HCT116 (cell line): ENCODE measurements around the gene SDR42E2. TPM values are rescaled to one million over a fixed set of nuclear protein-coding genes. Genes with fewer than 3 reads are reported as not detected.
"Not testable (repeated sequence)": the region's sequence is repeated elsewhere in the genome, so short reads cannot be mapped to it uniquely, and the experiment has no call there.

Source experiments
- ATAC-seq: fragments of 200-7000 bp; cut with Tn5 transposase; 2 replicates; pipeline ENCODE4 v1.9.1; 2020; ENCODE audit warnings: mild to moderate bottlenecking, moderate library complexity
- BruUV-seq: library from RNA; stranded (reverse); fragments of 400-500 nt; replicated peaks from 2 replicates; lab custom pipeline; 2021; lab: Mats Ljungman, UMichigan
- CTCF ChIA-PET: fragments of 300-600 bp; sonication (Branson Sonifier 250); formaldehyde crosslinking; loops from one replicate; lab custom pipeline; 2021; ENCODE audit warnings: antibody characterized with exemption; lab: Charles Lee
- POLR2A ChIA-PET: fragments of 300-600, 350-600 bp; sonication (Branson Sonifier 250); formaldehyde crosslinking; loops from one replicate; lab custom pipeline; 2021; ENCODE audit warnings: antibody characterized with exemption; lab: Charles Lee
- RAD21 ChIA-PET, 2 experiments: fragments of 300-600 bp; sonication (Branson Sonifier 250); formaldehyde crosslinking; loops; one replicate each; lab custom pipeline; 2023; ENCODE audit warnings: low total read pairs in 2 of 2; ENCODE audit not compliant: uncharacterized antibody in 2 of 2, unreplicated experiment in 2 of 2, low non-redundant PET in 1 of 2; lab: Charles Lee
- DNase-seq: peaks from one replicate; pipeline ENCODE4 v3.0.0-alpha.2; 2010; ENCODE audit warnings: low read depth, low spot score
- H2AFZ ChIP-seq: fragments of 200-600 bp; shearing (Covaris generic), sonication (generic); 2 replicates; pipeline ENCODE4 v1.6.1; 2017; ENCODE audit warnings: low read depth, mixed run types, mixed read lengths, antibody characterized with exemption, low read length; ENCODE audit not compliant: poor library complexity, severe bottlenecking
- H3K27ac ChIP-seq: 2 replicates; pipeline ENCODE4 v1.5.1; 2012; ENCODE audit warnings: low read depth, low read length
- H3K27me3 ChIP-seq: fragments of 200-600 bp; sonication (generic); 2 replicates; pipeline ENCODE4 v1.6.1; 2016; ENCODE audit warnings: mixed run types, low read length, mixed read lengths; ENCODE audit not compliant: insufficient read depth
- H3K36me3 ChIP-seq, 2 experiments: fragments of 200-500 bp in 1 of 2; fragments of 200-600 bp in 1 of 2; sonication (Bioruptor generic) in 1 of 2; sonication (generic) in 1 of 2; 2 replicates each; pipeline versions ENCODE4 v1.5.1 to v1.6.1; 2014 to 2016; ENCODE audit warnings: low read length in 2 of 2, inconsistent platforms in 1 of 2, mixed read lengths in 1 of 2, mixed run types in 1 of 2; ENCODE audit not compliant: insufficient read depth in 2 of 2, control insufficient read depth in 1 of 2
- H3K4me1 ChIP-seq, 2 experiments: fragments of 200-600 bp in 1 of 2; sonication (generic) in 1 of 2; 2 replicates each; pipeline versions ENCODE4 v1.5.1 to v1.6.1; 2012 to 2017; ENCODE audit warnings: low read length in 2 of 2, inconsistent platforms in 1 of 2, mild to moderate bottlenecking in 1 of 2, mixed read lengths in 1 of 2, mixed run types in 1 of 2, moderate library complexity in 1 of 2; ENCODE audit not compliant: insufficient read depth in 2 of 2, control insufficient read depth in 1 of 2
- H3K4me2 ChIP-seq: fragments of 200-600 bp; sonication (generic); 2 replicates; pipeline ENCODE4 v1.6.1; 2017; ENCODE audit warnings: mixed run types, low read length, mixed read lengths
- H3K4me3 ChIP-seq, 2 experiments: fragments of 200-600 bp in 1 of 2; sonication (generic) in 1 of 2; replicated peaks in 1 of 2; 2 replicates each; pipeline ENCODE4 v1.5.1; 2011 to 2016; ENCODE audit warnings: low read length in 2 of 2, control low read depth in 1 of 2, low read depth in 1 of 2, mild to moderate bottlenecking in 1 of 2, mixed read lengths in 1 of 2, mixed run types in 1 of 2
- H3K79me2 ChIP-seq: fragments of 200-600 bp; sonication (generic); 2 replicates; pipeline ENCODE4 v1.6.1; 2017; ENCODE audit warnings: mild to moderate bottlenecking, mixed run types, low read length, moderate library complexity, mixed read lengths; ENCODE audit not compliant: insufficient read depth
- H3K9ac ChIP-seq: fragments of 200-600 bp; sonication (generic); 2 replicates; pipeline ENCODE4 v1.6.1; 2016; ENCODE audit warnings: low read length, mixed read lengths
- H3K9me2 ChIP-seq: fragments of 200-600 bp; sonication (generic), shearing (Covaris generic); 2 replicates; pipeline ENCODE4 v1.6.1; 2017; ENCODE audit warnings: mixed run types, mild to moderate bottlenecking, moderate library complexity; ENCODE audit not compliant: insufficient read depth
- H3K9me3 ChIP-seq, 2 experiments: fragments of 200-500 bp in 1 of 2; fragments of 200-600 bp in 1 of 2; sonication (Bioruptor generic) in 1 of 2; sonication (generic) in 1 of 2; 2 replicates each; pipeline ENCODE4 v1.6.1; 2014 to 2017; ENCODE audit warnings: low read length in 2 of 2, mixed read lengths in 2 of 2, inconsistent platforms in 1 of 2, low read depth in 1 of 2, mild to moderate bottlenecking in 1 of 2, mixed run types in 1 of 2, moderate library complexity in 1 of 2; ENCODE audit not compliant: control insufficient read depth in 1 of 2, insufficient read depth in 1 of 2
- H4K20me1 ChIP-seq: fragments of 200-600 bp; sonication (generic), shearing (Covaris generic); 2 replicates; pipeline ENCODE4 v1.6.1; 2017; ENCODE audit warnings: mixed run types, mild to moderate bottlenecking, moderate library complexity; ENCODE audit not compliant: insufficient read depth
- CBX3 ChIP-seq: IDR thresholded peaks from 2 replicates; pipeline ENCODE4 v1.6.1; 2012; ENCODE audit warnings: low read depth
- EZH2 ChIP-seq: fragments of 200-600 bp; sonication (generic); IDR thresholded peaks from 2 replicates; pipeline ENCODE4 v1.6.1; 2017; ENCODE audit warnings: antibody characterized with exemption, mixed run types
- POLR2AphosphoS5 ChIP-seq: IDR thresholded peaks from 2 replicates; pipeline ENCODE4 v1.6.1; 2011; ENCODE audit warnings: mild to moderate bottlenecking, low read depth, low read length, moderate library complexity
- ZFX ChIP-seq: fragments of 450-650 bp; IDR thresholded peaks from 2 replicates; pipeline ENCODE4 v1.6.1; 2017
- ZNF274 ChIP-seq: fragments of 200-500 bp; sonication (Bioruptor generic); IDR thresholded peaks from 2 replicates; pipeline ENCODE4 v1.6.1; 2014; ENCODE audit warnings: mild to moderate bottlenecking, low read depth, low read length, inconsistent platforms
- intact Hi-C: fragments of 100-400 bp; cut with micrococcal nuclease; formaldehyde crosslinking; loops from 2 replicates; pipeline ENCODE4 v1.10.0; 2022
- total RNA-seq: library from RNA; stranded (reverse); gene quantifications from one replicate; pipeline ENCODE4 v1.2.1, GENCODE V29; 2021; ENCODE audit not compliant: unreplicated experiment

SDR42E2 gene
- total RNA-seq, 1 experiment from 2014 or later: 0.27 TPM

DNA sequence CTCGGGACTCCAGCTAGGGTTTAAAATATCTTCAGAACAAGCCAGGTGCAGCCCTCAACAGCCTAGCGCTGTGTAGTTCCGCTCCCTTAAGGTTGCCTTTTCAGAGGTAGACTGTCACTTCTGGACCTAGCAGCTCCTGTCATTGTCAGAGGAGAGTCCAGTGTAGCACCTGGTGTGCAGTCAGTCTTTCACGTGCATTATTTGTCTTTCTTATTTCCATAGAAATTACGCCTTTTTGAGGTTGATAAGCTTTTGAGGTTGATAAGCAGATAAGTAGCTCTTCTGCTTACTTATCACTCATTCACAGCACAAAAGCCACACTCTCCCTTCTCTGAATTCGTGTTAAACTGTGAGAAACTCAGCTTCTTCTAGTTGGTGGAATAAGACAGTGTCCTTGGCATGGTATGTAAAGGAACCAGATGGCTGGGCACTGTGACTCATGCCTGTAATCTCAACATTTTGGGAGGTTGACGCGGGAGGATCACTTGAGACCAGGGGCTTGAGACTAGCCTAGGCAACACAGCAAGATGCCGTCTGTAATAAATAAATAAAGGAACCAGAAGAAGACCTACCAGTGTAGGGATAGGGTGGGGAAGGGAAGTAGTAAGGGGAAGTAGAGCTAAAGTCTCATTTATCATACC, 54.0 kb downstream of the SDR42E2 start (continued):
- no peak for TF ChIP-seq CBX3

DNA sequence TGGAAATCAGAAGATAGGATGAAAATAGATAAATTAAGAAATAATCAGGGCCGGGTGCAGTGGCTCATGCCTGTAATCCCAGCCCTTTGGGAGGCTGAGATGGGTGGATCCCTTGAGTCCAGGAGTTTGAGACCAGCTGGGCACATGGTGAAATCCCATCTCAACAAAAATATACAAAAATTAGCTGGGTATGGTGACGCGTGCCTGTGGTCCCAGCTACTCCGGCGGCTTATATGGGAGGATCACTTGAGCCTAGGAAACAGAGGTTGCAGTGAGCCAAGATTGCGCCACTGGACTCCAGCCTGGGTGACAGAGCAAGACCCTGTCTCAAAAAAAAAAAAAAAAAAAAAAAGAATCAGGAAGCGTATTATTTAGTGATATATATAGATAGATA, 54.5 kb downstream of the SDR42E2 start:
- H3K27me3 ChIP-seq, H4K20me1 ChIP-seq, ATAC-seq, H2AFZ ChIP-seq, intact Hi-C loops, H3K9me2 ChIP-seq, POLR2A ChIA-PET, H3K36me3 ChIP-seq, H3K27ac ChIP-seq, H3K4me3 ChIP-seq, H3K9ac ChIP-seq, CTCF ChIA-PET, DNase-seq, BruUV-seq, H3K4me1 ChIP-seq, H3K9me3 ChIP-seq, H3K4me2 ChIP-seq, RAD21 ChIA-PET: not testable (repeated sequence)
- peaks cover 41% of the 10 kb centered on the region for H3K79me2 ChIP-seq

DNA sequence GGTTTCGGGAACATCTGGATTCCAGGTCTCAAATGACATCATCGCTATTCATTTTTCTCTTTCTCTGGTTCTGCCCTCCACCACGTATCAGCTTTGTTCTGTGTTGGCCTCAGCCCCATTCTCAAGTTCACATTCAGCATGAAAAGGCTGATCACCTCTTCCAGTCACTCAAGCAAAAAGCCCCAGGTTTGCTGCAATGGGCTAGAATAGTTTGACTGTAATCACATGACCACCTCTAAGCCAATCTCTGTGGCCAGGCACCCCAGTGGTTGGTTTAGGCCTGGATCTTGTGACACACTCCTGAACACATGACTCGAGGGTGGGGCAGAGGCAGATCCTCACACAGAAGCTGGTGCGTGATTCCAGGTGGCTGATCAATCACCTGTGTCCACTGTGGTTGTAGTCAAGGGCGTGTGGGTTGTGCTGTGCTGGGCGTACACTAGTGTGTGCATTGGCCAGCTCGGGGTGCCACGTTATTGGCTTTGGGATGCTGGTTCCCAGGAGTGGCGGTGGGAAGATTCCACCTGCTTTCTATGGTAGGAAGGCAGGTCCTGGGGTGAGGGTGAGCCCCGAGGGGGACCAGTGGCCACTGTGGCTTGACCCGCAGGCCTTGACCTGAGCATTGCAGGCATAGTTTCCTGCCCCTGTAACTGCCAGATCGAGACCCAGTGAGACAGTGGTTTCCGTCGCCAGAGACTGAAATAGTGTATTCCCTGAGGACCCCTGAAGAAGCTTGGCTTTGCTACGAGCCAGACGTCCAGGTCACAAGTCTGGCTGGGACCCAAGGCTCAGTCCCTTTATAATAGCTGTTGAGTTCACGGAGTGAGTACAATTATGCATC, 55.8 kb downstream of the SDR42E2 start:
- Histone ChIP-seq H3K79me2 (peaks cover 41% of the 10 kb centered on the region; the same call in 1 of the 2 replicates), H3K4me3 (no peak overlapping the region), H3K9me3 (no peaks in the 10 kb centered on the region), H3K4me1 (peaks cover 0 to 6% of the 10 kb centered on the region in 2 experiments; a peak in 2 of 4 replicates), H3K9me2 (no peaks in the 10 kb centered on the region), H4K20me1 (no peaks in the 10 kb centered on the region), H3K4me2 (no peak overlapping the region), H3K27ac (no peak overlapping the region), H3K27me3 (no peaks in the 10 kb centered on the region), H3K36me3 (no peaks in the 10 kb centered on the region), H3K9ac (no peak overlapping the region), H2AFZ (no peak overlapping the region)
- RAD21 ChIA-PET: no interaction called here
- intact Hi-C loops: no loop called here
- CTCF ChIA-PET: no interaction called here
- ATAC-seq: peak; percentile 86
- no peak for DNase-seq
- POLR2A ChIA-PET: no interaction called here
- TF ChIP-seq EZH2 (no peak), POLR2AphosphoS5 (no peak), ZNF274 (no peak), ZFX (no peak)
- BruUV-seq: no TSS peak
